Mucosa of descending colon (tissue), 3 donors: ENCODE measurements around the gene PABPC1L. TPM values are rescaled to one million over a fixed set of nuclear protein-coding genes. Genes with fewer than 3 reads are reported as not detected.

Experiments used
- ATAC-seq: fragments of 200-7000 bp; cut with Tn5 transposase; one replicate; pipeline ENCODE4 v1.9.1; 2020; ENCODE audit warnings: mild to moderate bottlenecking, moderate library complexity
- DNase-seq, 3 donors: peaks; one replicate each; pipeline ENCODE4 v3.0.0-alpha.2; 2020
- H3K36me3 ChIP-seq: fragments of 200-600 bp; one replicate; pipeline ENCODE4 v1.8.0; 2021; ENCODE audit warnings: low read depth, mild to moderate bottlenecking
- H3K4me1 ChIP-seq: fragments of 200-600 bp; one replicate; pipeline ENCODE4 v1.8.0; 2021; ENCODE audit warnings: low read depth, mild to moderate bottlenecking
- H3K4me3 ChIP-seq: fragments of 200-600 bp; one replicate; pipeline ENCODE4 v1.8.0; 2021; ENCODE audit warnings: mild to moderate bottlenecking
- H3K9me3 ChIP-seq: fragments of 200-600 bp; one replicate; pipeline ENCODE4 v1.8.0; 2021; ENCODE audit warnings: mild to moderate bottlenecking
- CTCF ChIP-seq: fragments of 200-600 bp; IDR thresholded peaks from one replicate; pipeline ENCODE4 v1.8.0; 2022; ENCODE audit warnings: antibody characterized with exemption, mild to moderate bottlenecking
- intact Hi-C, 2 donors: fragments of 100-400 bp; cut with DNase I in 1 of 2; cut with micrococcal nuclease in 1 of 2; formaldehyde crosslinking; loops; one replicate each; pipeline versions ENCODE4 v1.11.0 to v1.11.1; 2022; cut with DNase I, micrococcal nuclease
- total RNA-seq, 3 donors: library from RNA; stranded (reverse); fragmentation: NEBNext Ultra II Directional in 2 of 3; extraction: Animal tissue kit (Norgen Biotek cat#: 25700) in 2 of 3; gene quantifications; one replicate each; pipeline versions ENCODE4 v1.2.1 to v1.2.4, GENCODE V29; 2021 to 2023
- donor health status: DM: no; HTN: no; CAD: no; lungs with moderate emphysema.
- donor health status: DM: no; HTN: no; CAD: no.
- donor health status: DM: no; HTN: yes; CAD: no.

The PABPC1L gene
- total RNA-seq, 3 donors from 2014 or later, result 13.3 to 21.6 (median 18.7) TPM

DNA sequence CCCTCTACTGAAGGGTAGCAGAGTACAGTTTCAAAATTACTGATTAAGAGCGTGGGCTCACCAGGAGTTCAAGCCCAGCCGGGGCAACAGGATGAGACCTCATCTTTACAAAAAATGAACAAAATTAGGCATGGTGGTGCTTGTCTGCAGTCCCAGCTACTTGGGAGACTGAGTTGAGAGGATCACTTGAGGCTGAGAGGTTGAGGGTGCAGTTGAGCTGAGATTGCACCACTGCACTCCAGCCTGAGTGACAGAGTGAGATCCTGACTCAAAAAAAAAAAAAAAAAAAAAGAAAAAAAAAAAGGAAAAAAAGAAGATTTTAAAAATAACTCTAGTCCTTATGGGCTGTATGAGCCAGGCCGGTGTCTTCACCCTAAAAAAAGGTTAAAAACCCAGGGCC lies 18.7 kb downstream of the PABPC1L start:
- Histone ChIP-seq H3K4me3 (no peak overlapping the region), H3K9me3 (no peaks in the 10 kb centered on the region), H3K36me3 (no peaks in the 10 kb centered on the region), H3K4me1 (no peaks in the 10 kb centered on the region)
- intact Hi-C loops, result no loop called here
- no peak for DNase-seq
- ATAC-seq, result no peak
- no peak for TF ChIP-seq CTCF

DNA sequence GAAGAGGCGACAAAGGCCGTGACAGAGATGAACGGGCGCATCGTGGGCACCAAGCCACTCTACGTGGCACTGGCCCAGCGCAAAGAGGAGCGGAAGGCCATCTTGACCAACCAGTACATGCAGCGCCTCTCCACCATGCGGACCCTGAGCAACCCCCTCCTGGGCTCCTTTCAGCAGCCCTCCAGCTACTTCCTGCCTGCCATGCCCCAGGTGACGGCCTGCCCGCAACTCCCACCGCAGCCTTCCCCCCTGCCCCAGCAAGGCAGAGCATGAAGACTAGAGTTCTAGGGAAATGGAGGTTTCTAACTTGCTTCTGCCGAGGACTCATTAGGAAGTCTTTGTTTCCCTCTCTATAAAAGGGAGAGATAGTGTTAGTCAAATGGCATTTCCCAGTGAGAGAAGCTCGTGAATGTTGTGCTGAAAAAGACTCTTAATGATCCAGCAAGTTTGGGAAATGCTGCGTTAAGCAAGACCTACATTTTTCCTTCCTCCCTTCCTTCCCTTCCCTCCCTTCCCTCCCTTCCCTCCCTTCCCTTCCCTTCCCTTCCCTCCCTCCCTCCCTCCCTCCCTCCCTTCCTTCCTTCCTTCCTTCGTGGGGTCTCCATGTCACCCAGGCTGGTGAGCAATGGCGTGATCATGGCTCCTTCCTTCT lies 20.8 kb downstream of the PABPC1L start:
- intact Hi-C loops, result no loop called here
- DNase-seq, result no peak
- Histone ChIP-seq H3K4me3 (no peak overlapping the region), H3K36me3 (no peaks in the 10 kb centered on the region), H3K9me3 (no peaks in the 10 kb centered on the region), H3K4me1 (no peaks in the 10 kb centered on the region)
- ATAC-seq, result no peak
- no peak for TF ChIP-seq CTCF

DNA sequence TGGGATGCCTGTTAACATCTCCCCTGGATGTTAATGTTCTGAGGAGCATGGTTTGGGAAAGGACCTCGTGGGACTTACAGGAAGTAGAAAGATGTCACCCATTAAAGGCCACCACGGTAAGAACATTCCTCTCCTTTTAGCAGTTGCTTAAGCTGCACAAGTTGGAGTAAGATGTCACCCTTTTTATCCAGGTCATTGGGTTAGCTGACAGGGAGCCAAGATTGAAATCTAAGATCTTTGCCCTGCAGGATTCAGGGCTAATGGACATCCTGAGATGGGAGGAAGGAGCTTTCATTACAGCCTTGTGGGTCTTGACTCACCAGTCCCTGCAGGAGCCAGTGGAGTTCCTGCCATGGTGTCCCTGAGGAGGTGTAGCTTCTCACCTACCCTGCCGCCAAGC lies 22.1 kb downstream of the PABPC1L start:
- H3K36me3 ChIP-seq, result no peaks in the 10 kb centered on the region
- H3K4me1 ChIP-seq, result no peaks in the 10 kb centered on the region
- intact Hi-C loops, result no loop called here

GRCh38 chr20:44932916-44933315 lies 23.1 kb downstream of the PABPC1L start:
- Histone ChIP-seq H3K9me3 (no peaks in the 10 kb centered on the region), H3K4me1 (no peaks in the 10 kb centered on the region), H3K4me3 (no peak overlapping the region), H3K36me3 (no peaks in the 10 kb centered on the region)
- intact Hi-C loops, result no loop called here
- ATAC-seq, result no peak
- no peak for TF ChIP-seq CTCF
- no peak for DNase-seq

More for the DNA sequence above, 22.1 kb downstream of the PABPC1L start:
- ATAC-seq (no peak), DNase-seq (no peak)
- no peak for TF ChIP-seq CTCF
- Histone ChIP-seq H3K4me3 (no peak overlapping the region), H3K9me3 (no peaks in the 10 kb centered on the region)

GRCh38 chr20:44936510-44936909 lies 26.6 kb downstream of the PABPC1L start:
- peaks cover under 1% of the 10 kb centered on the region for H3K36me3 ChIP-seq
- DNase-seq (no peak), ATAC-seq (no peak)
- H3K4me1 ChIP-seq, result no peaks in the 10 kb centered on the region
- no peak for TF ChIP-seq CTCF
- H3K4me3 ChIP-seq, result no peak overlapping the region
- intact Hi-C loops, result no loop called here
- H3K9me3 ChIP-seq, result no peaks in the 10 kb centered on the region

- TF ChIP-seq CTCF, result no peak
- no peaks in the 10 kb centered on the region for H3K9me3 ChIP-seq
- peaks cover 7% of the 10 kb centered on the region for H3K36me3 ChIP-seq
- intact Hi-C loops, result no loop called here
- DNase-seq (no peak), ATAC-seq (no peak)
- H3K4me3 ChIP-seq, result no peak overlapping the region
- H3K4me1 ChIP-seq, result no peaks in the 10 kb centered on the region
Observed at GRCh38 chr20:44938637-44939036, 28.8 kb downstream of the PABPC1L start.
